Limb (tissue), 2 donors: ENCODE results near the gene SDCBP2.

Experiments
- DNase-seq, 2 donors: peaks; one replicate each; pipeline ENCODE4 v3.0.0-alpha.2; 2016; ENCODE audit errors: extremely low spot score in 2 of 2

SDCBP2 gene

GRCh38 chr20:1328680-1329330, at the start of gene SDCBP2:
Gene SDCBP2, minus strand, starts transcription at chr20:1329139. Its CDS starts 8,723 bp downstream, at chr20:1320416.
- no peak for DNase-seq

GRCh38 chr20:1378735-1379125, 49.8 kb upstream of the SDCBP2 start:
- no peak for DNase-seq

- DNase-seq = no peak
Observed at GRCh38 chr20:1377984-1378734, 49.2 kb upstream of the SDCBP2 start.

- DNase-seq = no peak
Observed at GRCh38 chr20:1377341-1377871, 48.5 kb upstream of the SDCBP2 start.

- no peak for DNase-seq
Observed at GRCh38 chr20:1376408-1377270, 47.7 kb upstream of the SDCBP2 start.

GRCh38 chr20:1376007-1376406, 47.1 kb upstream of the SDCBP2 start:
- DNase-seq = no peak

- no peak for DNase-seq
Observed at GRCh38 chr20:1375515-1375914, 46.6 kb upstream of the SDCBP2 start.

GRCh38 chr20:1374246-1374645, 45.3 kb upstream of the SDCBP2 start:
- no peak for DNase-seq

GRCh38 chr20:1373614-1374013, 44.7 kb upstream of the SDCBP2 start:
- no peak for DNase-seq

GRCh38 chr20:1373036-1373435, 44.1 kb upstream of the SDCBP2 start:
- DNase-seq = no peak

GRCh38 chr20:1371830-1372539, 43.0 kb upstream of the SDCBP2 start:
- no peak for DNase-seq

- DNase-seq = no peak
Observed at GRCh38 chr20:1371202-1371782, 42.4 kb upstream of the SDCBP2 start.

- no peak for DNase-seq
Observed at GRCh38 chr20:1370548-1371110, 41.7 kb upstream of the SDCBP2 start.

- DNase-seq = no peak
Observed at GRCh38 chr20:1369970-1370369, 41.0 kb upstream of the SDCBP2 start.

- DNase-seq = no peak
Observed at GRCh38 chr20:1368448-1369199, 39.7 kb upstream of the SDCBP2 start.

- DNase-seq = no peak
Observed at GRCh38 chr20:1367479-1367878, 38.5 kb upstream of the SDCBP2 start.

GRCh38 chr20:1364106-1364505, 35.2 kb upstream of the SDCBP2 start:
- no peak for DNase-seq

GRCh38 chr20:1363522-1363921, 34.6 kb upstream of the SDCBP2 start:
- DNase-seq = no peak

- no peak for DNase-seq
Observed at GRCh38 chr20:1362484-1362883, 33.5 kb upstream of the SDCBP2 start.
